Activated CD4-positive, alpha-beta T cell treated with anti-CD3 and anti-CD28 coated beads, Interleukin-2, amount 50 U/mL, for 24 hours (primary cell): ENCODE measurements around the gene LIMS2.

Experiments
- DNase-seq, 2 donors: peaks; one replicate each; pipeline ENCODE4 v3.0.0-alpha.2; 2020; ENCODE audit warnings: low read depth in 1 of 2, low spot score in 1 of 2

The LIMS2 gene

GRCh38 chr2:127635380-127636237 lies 39.7 kb downstream of the LIMS2 start:
- no peak for DNase-seq

- no peak for DNase-seq
These were observed 40.5 kb downstream of the LIMS2 start for GRCh38 chr2:127634626-127635379.

DNA sequence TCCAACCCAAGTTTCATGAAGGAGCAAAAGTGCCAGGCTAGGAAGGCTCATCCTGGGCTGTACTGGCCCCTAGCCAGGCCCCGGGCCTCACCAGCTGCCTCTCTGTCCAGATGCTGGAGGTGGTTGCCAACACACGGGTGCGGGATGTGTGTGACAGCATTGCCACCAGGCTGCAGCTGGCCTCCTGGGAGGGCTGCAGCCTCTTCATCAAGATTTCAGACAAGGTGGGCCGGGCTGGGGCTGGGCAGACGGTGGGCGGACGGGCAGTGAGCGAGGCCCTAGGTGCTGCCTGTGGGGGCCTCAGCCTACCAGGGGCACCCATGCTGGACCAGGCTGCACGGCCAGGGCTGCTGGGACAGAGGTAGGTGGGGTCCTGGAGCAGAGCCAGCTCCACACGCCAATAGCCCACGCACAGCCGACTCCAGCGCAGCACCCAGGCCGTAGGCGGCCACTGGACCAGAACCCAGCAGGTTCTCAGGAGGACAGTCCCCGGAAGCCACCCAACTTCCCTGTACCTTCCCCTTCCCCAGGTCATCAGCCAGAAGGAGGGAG lies 41.2 kb downstream of the LIMS2 start:
- no peak for DNase-seq

GRCh38 chr2:127633556-127634065 lies 41.7 kb downstream of the LIMS2 start:
- DNase-seq = no peak

DNA sequence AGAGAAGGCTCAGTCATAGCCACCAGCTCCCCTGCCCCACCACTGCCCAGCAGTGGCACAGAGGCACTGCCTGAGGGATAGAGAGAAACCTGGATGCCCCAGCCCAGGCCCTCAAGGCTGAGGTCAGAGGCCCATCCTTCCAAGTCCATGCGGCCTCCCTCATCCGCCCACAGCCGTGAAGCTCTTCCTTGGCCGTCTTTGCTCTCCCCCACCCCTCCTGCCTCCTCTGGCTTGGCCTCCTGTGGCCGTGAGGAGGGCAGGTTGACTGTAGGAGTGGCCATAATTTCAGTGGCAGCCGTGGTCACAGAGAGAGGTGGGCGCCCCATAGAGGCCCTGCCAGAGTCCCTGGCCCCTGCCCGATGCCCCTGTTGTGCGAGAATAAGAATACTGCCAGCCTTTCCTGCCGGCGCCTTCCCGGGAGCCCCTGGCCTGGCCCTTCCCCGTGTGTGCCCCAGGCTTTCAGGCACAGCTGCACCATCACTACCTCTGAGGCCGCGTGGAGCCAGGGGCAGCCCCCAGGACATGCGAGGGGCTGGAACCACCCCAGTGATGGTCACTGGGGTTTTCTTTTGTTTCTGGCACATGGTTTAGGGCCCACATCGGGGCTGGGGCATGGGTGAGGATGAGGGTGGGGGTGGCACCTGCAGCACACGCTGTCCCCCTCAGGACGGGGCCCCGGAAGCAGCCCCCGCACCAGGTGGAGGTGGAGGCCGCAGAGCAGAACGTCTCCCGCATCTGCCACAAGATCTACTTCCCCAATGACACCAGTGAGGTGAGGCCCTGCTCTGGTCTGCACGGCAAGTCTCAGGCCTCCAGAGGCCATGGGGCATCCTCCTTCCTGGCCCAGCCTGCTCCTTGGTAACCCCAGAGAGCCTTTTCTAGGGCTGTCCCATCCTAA lies 42.5 kb downstream of the LIMS2 start:
- DNase-seq = no peak

DNA sequence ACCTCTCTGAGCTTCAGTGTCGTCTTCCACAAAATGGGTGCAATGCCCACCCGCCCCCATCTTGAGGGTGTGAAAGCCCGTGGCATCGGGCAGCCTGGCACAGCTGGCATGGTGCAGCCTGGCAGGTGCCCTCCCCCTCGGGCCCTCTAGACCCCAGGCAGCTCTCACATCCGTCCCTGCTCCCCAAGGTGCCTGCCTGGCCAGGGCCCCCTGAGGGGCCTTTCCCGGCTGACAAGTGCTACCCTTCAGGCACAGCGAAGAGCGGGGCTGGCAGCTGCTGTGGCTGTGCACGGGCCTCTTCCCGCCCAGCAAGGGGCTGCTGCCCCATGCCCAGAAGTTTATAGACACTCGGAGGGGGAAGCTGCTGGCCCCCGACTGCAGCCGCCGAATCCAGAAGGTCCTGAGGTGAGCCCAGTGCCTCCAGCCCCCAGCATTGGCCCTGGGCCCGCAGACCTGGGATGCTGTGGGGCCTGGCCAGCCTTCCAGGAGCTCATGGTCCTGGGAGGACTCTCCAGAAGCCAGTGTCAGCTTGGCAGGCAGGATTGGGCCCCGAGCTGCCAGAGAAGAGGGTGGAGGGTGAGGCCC lies 43.2 kb downstream of the LIMS2 start:
- DNase-seq = no peak

GRCh38 chr2:127631541-127631996 lies 43.8 kb downstream of the LIMS2 start:
- DNase-seq = no peak

GRCh38 chr2:127630864-127631540 lies 44.3 kb downstream of the LIMS2 start:
- no peak for DNase-seq

GRCh38 chr2:127630096-127630863 lies 45.0 kb downstream of the LIMS2 start:
- DNase-seq = no peak

DNA sequence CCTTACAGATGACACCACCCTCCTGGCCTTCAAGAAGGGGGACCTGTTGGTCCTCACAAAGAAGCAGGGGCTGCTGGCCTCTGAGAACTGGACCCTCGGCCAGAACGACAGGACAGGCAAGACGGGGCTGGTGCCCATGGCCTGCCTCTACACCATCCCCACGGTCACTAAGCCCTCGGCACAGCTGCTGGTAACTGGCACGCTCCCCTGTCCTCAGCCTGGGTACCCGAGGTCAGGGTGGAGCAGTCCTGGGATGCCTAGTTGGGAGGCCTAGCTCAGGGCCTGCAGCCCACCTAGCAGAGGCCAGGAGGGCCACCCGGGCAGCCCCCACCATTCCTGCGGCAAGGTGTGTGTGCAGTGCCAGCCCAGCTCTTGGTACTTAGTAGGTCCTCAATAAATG lies 45.7 kb downstream of the LIMS2 start:
- DNase-seq = no peak

GRCh38 chr2:127628767-127629614 lies 46.3 kb downstream of the LIMS2 start:
- DNase-seq = no peak

- no peak for DNase-seq
These were observed 47.4 kb downstream of the LIMS2 start for GRCh38 chr2:127627740-127628571.

- no peak for DNase-seq
These were observed 48.2 kb downstream of the LIMS2 start for GRCh38 chr2:127626917-127627739.

DNA sequence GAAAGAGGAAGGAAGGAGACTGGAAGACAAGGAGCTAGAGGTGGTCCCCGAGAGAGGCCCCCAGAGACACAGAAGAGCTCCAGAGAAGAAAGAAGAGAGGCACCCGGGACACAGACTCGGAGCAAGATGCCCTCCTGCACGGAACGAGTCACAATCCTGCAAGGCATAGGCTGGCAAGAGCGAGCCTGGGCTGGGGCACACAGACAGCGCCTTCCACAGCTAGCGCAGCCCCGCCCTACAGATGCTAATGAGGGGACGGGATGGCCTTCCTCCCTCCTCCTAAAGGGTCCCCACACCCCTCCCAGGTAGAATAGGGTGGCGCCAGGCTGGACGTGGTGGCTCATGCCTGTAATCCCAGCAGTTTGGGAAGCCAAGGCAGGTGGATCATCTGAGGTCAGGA lies 49.2 kb downstream of the LIMS2 start:
- DNase-seq = no peak

GRCh38 chr2:127625572-127625951 lies 49.8 kb downstream of the LIMS2 start:
- no peak for DNase-seq

DNA sequence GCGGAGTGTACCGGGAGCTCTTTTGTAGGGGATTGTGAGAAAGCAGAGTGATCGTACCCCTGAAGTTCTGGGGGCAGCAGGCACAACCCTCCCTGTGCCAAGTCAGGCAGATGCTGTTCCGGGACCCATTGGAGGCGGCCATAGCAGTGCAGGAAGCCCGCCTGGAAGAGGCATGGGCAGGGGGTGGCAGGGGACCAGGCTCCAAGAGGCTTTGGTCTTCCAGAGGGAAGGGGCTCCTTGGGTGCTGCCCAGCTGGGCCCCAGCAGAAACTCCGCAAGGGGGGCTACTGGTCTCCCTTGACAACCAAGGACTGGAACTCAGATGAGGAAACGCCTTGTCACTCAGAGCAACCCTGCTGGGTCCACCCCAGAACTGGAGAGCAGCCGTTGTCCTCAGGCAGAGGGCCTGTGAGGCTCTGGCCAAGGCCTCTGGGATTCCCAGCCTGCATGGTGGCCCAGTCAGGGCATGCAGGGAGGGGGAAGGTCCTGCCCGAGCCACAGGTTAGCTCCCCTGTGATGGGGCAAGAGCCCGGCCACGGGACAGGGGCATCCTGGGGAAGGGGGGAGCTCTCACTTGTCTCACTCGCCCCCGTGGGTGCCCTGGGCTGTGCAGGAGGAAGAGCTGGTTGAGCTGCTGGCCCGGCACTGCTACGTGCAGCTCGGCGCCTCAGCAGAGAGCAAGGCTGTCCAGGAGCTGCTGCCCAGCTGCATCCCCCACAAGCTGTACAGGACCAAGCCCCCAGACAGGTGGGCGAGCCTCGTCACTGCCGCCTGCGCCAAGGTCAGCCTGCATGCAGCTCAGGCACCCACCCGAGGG lies 50.4 kb downstream of the LIMS2 start:
- DNase-seq = no peak
